ENCODE results near the gene USP3. TPM values are rescaled to one million over a fixed set of nuclear protein-coding genes. Genes with fewer than 3 reads are reported as not detected.

The USP3 gene
- total and polyA plus RNA-seq, 2 of the 13 experiments (the other 11 are each of a cell fraction or from before 2014, with no cell fraction given), result 14.3 to 61.2 TPM

DNA sequence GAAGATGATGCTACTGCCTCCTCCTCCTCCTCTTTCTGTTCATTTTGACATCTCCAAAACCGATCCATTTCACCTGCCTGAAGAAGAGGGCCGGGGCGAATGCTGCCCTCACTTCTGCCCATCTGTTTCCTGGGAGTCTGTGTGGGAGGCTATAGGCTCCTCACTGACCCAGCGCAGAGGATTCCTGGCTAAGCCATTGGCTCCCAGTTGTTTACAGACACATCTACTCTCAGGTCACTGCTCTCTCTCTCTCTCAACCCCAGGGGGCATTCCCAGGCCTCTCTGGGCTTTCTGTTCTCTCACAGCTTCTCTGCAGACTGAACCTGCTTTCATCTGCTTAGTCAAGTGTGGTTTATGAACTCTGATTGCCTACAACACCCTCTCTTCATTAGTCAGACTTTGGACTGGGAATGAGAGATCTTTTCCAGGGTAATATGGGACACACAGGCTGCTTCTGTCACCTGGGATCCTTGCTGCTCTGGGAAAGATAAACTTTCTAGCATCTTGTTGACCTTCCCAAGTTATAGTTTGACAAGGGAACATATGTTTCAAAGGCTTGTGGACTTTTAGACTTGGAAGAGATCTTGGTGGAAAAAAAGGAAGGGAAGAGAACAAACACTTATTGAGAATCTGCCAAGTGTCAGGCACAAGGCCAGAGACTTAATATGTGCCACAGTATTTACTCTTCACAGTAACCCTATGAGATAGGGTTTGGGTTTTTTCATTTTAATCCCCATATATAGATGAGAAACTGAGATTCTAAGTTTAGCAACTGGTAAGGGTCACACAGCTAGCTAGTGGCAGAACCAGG, 30.2 kb upstream of the USP3 start (continued):
- TF ChIP-seq, protein P1, sequence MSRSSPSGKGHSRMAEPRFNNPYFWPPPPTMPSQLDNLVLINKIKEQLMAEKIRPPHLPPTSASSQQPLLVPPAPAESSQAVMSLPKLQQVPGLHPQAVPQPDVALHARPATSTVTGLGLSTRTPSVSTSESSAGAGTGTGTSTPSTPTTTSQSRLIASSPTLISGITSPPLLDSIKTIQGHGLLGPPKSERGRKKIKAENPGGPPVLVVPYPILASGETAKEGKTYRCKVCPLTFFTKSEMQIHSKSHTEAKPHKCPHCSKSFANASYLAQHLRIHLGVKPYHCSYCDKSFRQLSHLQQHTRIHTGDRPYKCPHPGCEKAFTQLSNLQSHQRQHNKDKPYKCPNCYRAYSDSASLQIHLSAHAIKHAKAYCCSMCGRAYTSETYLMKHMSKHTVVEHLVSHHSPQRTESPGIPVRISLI (CRISPR knock-in tag; IDR thresholded peaks at IDR 0.05; ENCODE audit: borderline replicate concordance), result peak; percentile 71; the same call in 1 of the 2 replicates
- peak; percentile 89; the same call in 1 of the 2 replicates for TF ChIP-seq RCOR2 (CRISPR knock-in tag; IDR thresholded peaks at IDR 0.05)
- TF ChIP-seq ZNF614 (CRISPR knock-in tag; IDR thresholded peaks at IDR 0.05; ENCODE audit: borderline replicate concordance), result peak; percentile 78
- TF ChIP-seq ZIK1 (CRISPR knock-in tag; IDR thresholded peaks at IDR 0.05; ENCODE audit: borderline replicate concordance, low read depth), result no peak
- no peak for TF ChIP-seq ZFP41 (CRISPR knock-in tag; IDR thresholded peaks at IDR 0.05; ENCODE audit: borderline replicate concordance)
- TF ChIP-seq, protein P2, sequence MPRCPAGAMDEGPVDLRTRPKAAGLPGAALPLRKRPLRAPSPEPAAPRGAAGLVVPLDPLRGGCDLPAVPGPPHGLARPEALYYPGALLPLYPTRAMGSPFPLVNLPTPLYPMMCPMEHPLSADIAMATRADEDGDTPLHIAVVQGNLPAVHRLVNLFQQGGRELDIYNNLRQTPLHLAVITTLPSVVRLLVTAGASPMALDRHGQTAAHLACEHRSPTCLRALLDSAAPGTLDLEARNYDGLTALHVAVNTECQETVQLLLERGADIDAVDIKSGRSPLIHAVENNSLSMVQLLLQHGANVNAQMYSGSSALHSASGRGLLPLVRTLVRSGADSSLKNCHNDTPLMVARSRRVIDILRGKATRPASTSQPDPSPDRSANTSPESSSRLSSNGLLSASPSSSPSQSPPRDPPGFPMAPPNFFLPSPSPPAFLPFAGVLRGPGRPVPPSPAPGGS (CRISPR knock-in tag; IDR thresholded peaks at IDR 0.05), result no peak
- peak; percentile 81; the same call in 1 of the 2 replicates for TF ChIP-seq ZFP90 (CRISPR knock-in tag; IDR thresholded peaks at IDR 0.05; ENCODE audit: borderline replicate concordance)
- no peak for TF ChIP-seq U2AF2 (IDR thresholded peaks at IDR 0.05; ENCODE audit: low read depth, low read length)
- TF ChIP-seq ZNF431 (CRISPR knock-in tag; IDR thresholded peaks at IDR 0.05; ENCODE audit: borderline replicate concordance, low read depth), result peak; percentile 57; the same call in 1 of the 2 replicates
- TF ChIP-seq ZNF101 (CRISPR knock-in tag; IDR thresholded peaks at IDR 0.05; ENCODE audit: borderline replicate concordance, low read depth), result no peak
- TF ChIP-seq RFX5 (IDR thresholded peaks at IDR 0.05; ENCODE audit: low read depth, low read length), result peak; percentile 66
- TF ChIP-seq ZFP36L2 (CRISPR knock-in tag; IDR thresholded peaks at IDR 0.05), result no peak
- peak; percentile 82; the same call in 1 of the 2 replicates for TF ChIP-seq ZFP82 (CRISPR knock-in tag; IDR thresholded peaks at IDR 0.05; ENCODE audit: borderline replicate concordance)
- TF ChIP-seq ZNF720 (CRISPR knock-in tag; IDR thresholded peaks at IDR 0.05), result no peak
- TF ChIP-seq TCF7L2 (IDR thresholded peaks at IDR 0.05; ENCODE audit: low read depth, low read length), result peak; percentile 64
- TF ChIP-seq ZNF780A (CRISPR knock-in tag; IDR thresholded peaks at IDR 0.05), result no peak
- TF ChIP-seq BHLHE40 (IDR thresholded peaks at IDR 0.05; ENCODE audit: low read length), result no peak
- TF ChIP-seq, protein P3, sequence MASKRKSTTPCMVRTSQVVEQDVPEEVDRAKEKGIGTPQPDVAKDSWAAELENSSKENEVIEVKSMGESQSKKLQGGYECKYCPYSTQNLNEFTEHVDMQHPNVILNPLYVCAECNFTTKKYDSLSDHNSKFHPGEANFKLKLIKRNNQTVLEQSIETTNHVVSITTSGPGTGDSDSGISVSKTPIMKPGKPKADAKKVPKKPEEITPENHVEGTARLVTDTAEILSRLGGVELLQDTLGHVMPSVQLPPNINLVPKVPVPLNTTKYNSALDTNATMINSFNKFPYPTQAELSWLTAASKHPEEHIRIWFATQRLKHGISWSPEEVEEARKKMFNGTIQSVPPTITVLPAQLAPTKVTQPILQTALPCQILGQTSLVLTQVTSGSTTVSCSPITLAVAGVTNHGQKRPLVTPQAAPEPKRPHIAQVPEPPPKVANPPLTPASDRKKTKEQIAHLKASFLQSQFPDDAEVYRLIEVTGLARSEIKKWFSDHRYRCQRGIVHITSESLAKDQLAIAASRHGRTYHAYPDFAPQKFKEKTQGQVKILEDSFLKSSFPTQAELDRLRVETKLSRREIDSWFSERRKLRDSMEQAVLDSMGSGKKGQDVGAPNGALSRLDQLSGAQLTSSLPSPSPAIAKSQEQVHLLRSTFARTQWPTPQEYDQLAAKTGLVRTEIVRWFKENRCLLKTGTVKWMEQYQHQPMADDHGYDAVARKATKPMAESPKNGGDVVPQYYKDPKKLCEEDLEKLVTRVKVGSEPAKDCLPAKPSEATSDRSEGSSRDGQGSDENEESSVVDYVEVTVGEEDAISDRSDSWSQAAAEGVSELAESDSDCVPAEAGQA (IDR thresholded peaks at IDR 0.05; ENCODE audit: low read depth), result peak; percentile 41; the same call in 1 of the 2 replicates
- TF ChIP-seq, protein P3 (CRISPR knock-in tag; IDR thresholded peaks at IDR 0.05; ENCODE audit: borderline replicate concordance), result peak; percentile 93; the same call in 1 of the 2 replicates
- TF ChIP-seq, protein P4, sequence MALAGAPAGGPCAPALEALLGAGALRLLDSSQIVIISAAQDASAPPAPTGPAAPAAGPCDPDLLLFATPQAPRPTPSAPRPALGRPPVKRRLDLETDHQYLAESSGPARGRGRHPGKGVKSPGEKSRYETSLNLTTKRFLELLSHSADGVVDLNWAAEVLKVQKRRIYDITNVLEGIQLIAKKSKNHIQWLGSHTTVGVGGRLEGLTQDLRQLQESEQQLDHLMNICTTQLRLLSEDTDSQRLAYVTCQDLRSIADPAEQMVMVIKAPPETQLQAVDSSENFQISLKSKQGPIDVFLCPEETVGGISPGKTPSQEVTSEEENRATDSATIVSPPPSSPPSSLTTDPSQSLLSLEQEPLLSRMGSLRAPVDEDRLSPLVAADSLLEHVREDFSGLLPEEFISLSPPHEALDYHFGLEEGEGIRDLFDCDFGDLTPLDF (CRISPR knock-in tag; IDR thresholded peaks at IDR 0.05), result no peak

All from HepG2 (cell line).